WTC11 (cell line): ENCODE data around the gene ALOX12B. TPM values are rescaled to one million over a fixed set of nuclear protein-coding genes. Genes with fewer than 3 reads are reported as not detected.

ENCODE experiments used
- ATAC-seq: fragments of 200-7000 bp; cut with Tn5 transposase; 2 replicates; pipeline ENCODE4 v1.10.0; 2021; ENCODE audit warnings: mild to moderate bottlenecking, moderate library complexity
- CTCF ChIA-PET: fragments of 300-600 bp; sonication (Branson Sonifier 250); formaldehyde crosslinking; loops from one replicate; lab custom pipeline; 2021; ENCODE audit warnings: antibody characterized with exemption; lab: Charles Lee
- POLR2A ChIA-PET: fragments of 350-600 bp; sonication (Branson Sonifier 250); formaldehyde crosslinking; loops from one replicate; lab custom pipeline; 2021; ENCODE audit warnings: antibody characterized with exemption; lab: Charles Lee
- DNase-seq: peaks from one replicate; pipeline ENCODE4 v3.0.0; 2021; ENCODE audit warnings: low spot score
- H3K27ac Mint-ChIP-seq: 2 replicates; pipeline ENCODE4 v1.8.0; 2021; ENCODE audit warnings: mixed read lengths
- H3K27me3 Mint-ChIP-seq: 2 replicates; pipeline ENCODE4 v1.8.0; 2021; ENCODE audit warnings: low read depth, mild to moderate bottlenecking, moderate library complexity, mixed read lengths
- H3K36me3 Mint-ChIP-seq: 2 replicates; pipeline ENCODE4 v1.8.0; 2021; ENCODE audit warnings: mixed read lengths
- H3K4me1 Mint-ChIP-seq: 2 replicates; pipeline ENCODE4 v1.8.0; 2022; ENCODE audit warnings: mixed read lengths
- H3K4me3 Mint-ChIP-seq: 2 replicates; pipeline ENCODE4 v1.8.0; 2021; ENCODE audit warnings: mild to moderate bottlenecking, moderate library complexity, mixed read lengths
- H3K9me3 Mint-ChIP-seq: 2 replicates; pipeline ENCODE4 v1.8.0; 2021; ENCODE audit warnings: mixed read lengths
- CREB1 ChIP-seq: sonication (generic); formaldehyde crosslinking; IDR thresholded peaks from 2 replicates; pipeline ENCODE4 v1.8.0; 2023; ENCODE audit warnings: mild to moderate bottlenecking, missing genetic modification reagents
- JUN ChIP-seq: sonication (generic); formaldehyde crosslinking; IDR thresholded peaks from 2 replicates; pipeline ENCODE4 v1.8.0; 2023; ENCODE audit warnings: mild to moderate bottlenecking, missing genetic modification reagents
- PRRX2 ChIP-seq: fragments of 250-450 bp; sonication (Bioruptor Pico); IDR thresholded peaks from 2 replicates; pipeline ENCODE4 v1.8.0; 2021; ENCODE audit warnings: mild to moderate bottlenecking
- ZNF317 ChIP-seq: sonication (generic); formaldehyde crosslinking; IDR thresholded peaks from 2 replicates; pipeline ENCODE4 v1.8.1; 2023; ENCODE audit warnings: low read depth, mild to moderate bottlenecking, moderate library complexity, missing genetic modification reagents, borderline replicate concordance
- ZNF416 ChIP-seq: fragments of 250-450 bp; sonication (Bioruptor Pico); IDR thresholded peaks from 2 replicates; pipeline ENCODE4 v1.9.0; 2021; ENCODE audit warnings: mild to moderate bottlenecking, inconsistent platforms
- total RNA-seq: library from RNA; stranded (reverse); gene quantifications from 3 replicates; pipeline ENCODE4 v1.2.3, GENCODE V29; 2021
- TF ChIP-seq, protein P1 (sequence below): fragments of 250-450 bp; sonication (Bioruptor Pico); IDR thresholded peaks from 2 replicates; pipeline ENCODE4 v1.9.0; 2021; ENCODE audit warnings: mild to moderate bottlenecking
- TF ChIP-seq, protein P2 (sequence below): fragments of 250-450 bp; sonication (Bioruptor Pico); IDR thresholded peaks from 2 replicates; pipeline ENCODE4 v1.9.0; 2021; ENCODE audit warnings: moderate library complexity, mild to moderate bottlenecking, inconsistent platforms, borderline replicate concordance
- TF ChIP-seq, protein P3 (sequence below): sonication (generic); formaldehyde crosslinking; IDR thresholded peaks from 2 replicates; pipeline ENCODE4 v1.8.1; 2023; ENCODE audit warnings: mild to moderate bottlenecking, missing genetic modification reagents, moderate library complexity
- TF ChIP-seq, protein P4 (sequence below): sonication (generic); formaldehyde crosslinking; IDR thresholded peaks from 2 replicates; pipeline ENCODE4 v1.8.0; 2023; ENCODE audit warnings: missing genetic modification reagents
- TF ChIP-seq, protein P5 (sequence below): sonication (generic); formaldehyde crosslinking; IDR thresholded peaks from 2 replicates; pipeline ENCODE4 v1.8.0; 2022; ENCODE audit warnings: mild to moderate bottlenecking, missing genetic modification reagents
- TF ChIP-seq, protein P6 (sequence below): sonication (generic); formaldehyde crosslinking; IDR thresholded peaks from 2 replicates; pipeline ENCODE4 v1.8.1; 2022; ENCODE audit warnings: missing genetic modification reagents, borderline replicate concordance
- TF ChIP-seq, protein P7 (sequence below): fragments of 250-450 bp; sonication (Bioruptor Pico); IDR thresholded peaks from 2 replicates; pipeline ENCODE4 v1.9.0; 2021; ENCODE audit warnings: mild to moderate bottlenecking, borderline replicate concordance

Gene ALOX12B
- total RNA-seq, 1 experiment from 2014 or later: 0.72 TPM

DNA sequence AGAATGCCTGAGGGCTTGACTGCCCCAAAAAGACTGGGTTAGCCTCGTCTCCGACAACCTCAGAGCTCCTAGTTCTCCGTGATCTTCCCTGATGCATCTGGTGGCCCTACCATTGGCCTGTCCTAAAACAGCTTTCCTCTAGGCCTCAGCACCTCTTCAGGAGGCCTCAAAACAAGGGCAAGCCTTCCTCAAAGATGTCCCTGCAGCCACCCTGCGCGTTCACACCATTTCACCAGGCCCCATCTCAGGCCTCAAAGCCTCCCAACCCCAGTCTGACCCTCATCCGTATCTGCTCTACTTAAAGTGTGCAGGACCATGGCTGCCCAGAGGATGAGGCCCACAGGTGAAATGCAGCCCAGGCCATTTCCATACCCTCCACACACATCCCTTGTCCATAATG lies 23.4 kb upstream of the ALOX12B start:
- Mint-ChIP-seq H3K9me3 (no peaks in the 10 kb centered on the region), H3K27ac (no peak overlapping the region), H3K4me1 (peaks cover 3% of the 10 kb centered on the region; the same call in 1 of the 2 replicates), H3K4me3 (peak overlapping the region; percentile 42), H3K27me3 (peaks cover 88% of the 10 kb centered on the region), H3K36me3 (no peaks in the 10 kb centered on the region)
- no peak for DNase-seq
- POLR2A ChIA-PET: no interaction called here
- CTCF ChIA-PET: interaction anchor here (0.7 to 12.6 kb wide), 27 partner anchors 8 to 277 kb away, joined by 3 to 134 read pairs (median 5); partner anchors contain the start of genes ALOX12B, ALOXE3, AURKB and BORCS6
- no peak for ATAC-seq
- TF ChIP-seq, protein P1, sequence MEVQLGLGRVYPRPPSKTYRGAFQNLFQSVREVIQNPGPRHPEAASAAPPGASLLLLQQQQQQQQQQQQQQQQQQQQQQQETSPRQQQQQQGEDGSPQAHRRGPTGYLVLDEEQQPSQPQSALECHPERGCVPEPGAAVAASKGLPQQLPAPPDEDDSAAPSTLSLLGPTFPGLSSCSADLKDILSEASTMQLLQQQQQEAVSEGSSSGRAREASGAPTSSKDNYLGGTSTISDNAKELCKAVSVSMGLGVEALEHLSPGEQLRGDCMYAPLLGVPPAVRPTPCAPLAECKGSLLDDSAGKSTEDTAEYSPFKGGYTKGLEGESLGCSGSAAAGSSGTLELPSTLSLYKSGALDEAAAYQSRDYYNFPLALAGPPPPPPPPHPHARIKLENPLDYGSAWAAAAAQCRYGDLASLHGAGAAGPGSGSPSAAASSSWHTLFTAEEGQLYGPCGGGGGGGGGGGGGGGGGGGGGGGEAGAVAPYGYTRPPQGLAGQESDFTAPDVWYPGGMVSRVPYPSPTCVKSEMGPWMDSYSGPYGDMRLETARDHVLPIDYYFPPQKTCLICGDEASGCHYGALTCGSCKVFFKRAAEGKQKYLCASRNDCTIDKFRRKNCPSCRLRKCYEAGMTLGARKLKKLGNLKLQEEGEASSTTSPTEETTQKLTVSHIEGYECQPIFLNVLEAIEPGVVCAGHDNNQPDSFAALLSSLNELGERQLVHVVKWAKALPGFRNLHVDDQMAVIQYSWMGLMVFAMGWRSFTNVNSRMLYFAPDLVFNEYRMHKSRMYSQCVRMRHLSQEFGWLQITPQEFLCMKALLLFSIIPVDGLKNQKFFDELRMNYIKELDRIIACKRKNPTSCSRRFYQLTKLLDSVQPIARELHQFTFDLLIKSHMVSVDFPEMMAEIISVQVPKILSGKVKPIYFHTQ (CRISPR knock-in tag): no peak
- TF ChIP-seq, protein P2, sequence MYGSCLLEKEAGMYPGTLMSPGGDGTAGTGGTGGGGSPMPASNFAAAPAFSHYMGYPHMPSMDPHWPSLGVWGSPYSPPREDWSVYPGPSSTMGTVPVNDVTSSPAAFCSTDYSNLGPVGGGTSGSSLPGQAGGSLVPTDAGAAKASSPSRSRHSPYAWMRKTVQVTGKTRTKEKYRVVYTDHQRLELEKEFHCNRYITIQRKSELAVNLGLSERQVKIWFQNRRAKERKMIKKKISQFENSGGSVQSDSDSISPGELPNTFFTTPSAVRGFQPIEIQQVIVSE: no peak

DNA sequence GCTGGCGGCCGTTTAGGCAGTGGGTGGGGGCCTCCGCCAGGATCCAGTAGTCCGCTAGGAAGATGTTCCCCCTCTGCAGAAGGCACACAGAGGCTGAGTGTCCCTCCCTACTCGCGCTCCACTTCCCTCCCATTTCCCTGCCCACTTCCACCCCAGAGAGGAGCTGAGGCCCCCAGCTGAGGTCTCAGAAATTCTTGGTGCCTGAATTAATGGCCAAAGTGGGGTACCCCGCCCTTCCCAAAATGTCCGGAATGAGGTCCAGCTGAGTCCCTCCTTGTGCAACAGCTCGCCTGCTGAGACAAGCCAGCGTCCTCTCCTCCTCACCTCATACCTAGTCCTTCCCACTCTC lies 22.9 kb upstream of the ALOX12B start:
- Mint-ChIP-seq H3K27me3 (peaks cover 85% of the 10 kb centered on the region), H3K4me1 (peaks cover 4% of the 10 kb centered on the region; the same call in 1 of the 2 replicates), H3K9me3 (no peaks in the 10 kb centered on the region), H3K27ac (no peak overlapping the region), H3K36me3 (no peaks in the 10 kb centered on the region), H3K4me3 (peak overlapping the region; percentile 42)
- ChIA-PET POLR2A (no interaction called here), CTCF (interaction anchor here (0.7 to 12.6 kb wide), 31 partner anchors 9 to 277 kb away, joined by 3 to 134 read pairs (median 4); partner anchors contain the start of genes ALOX12B, ALOXE3, AURKB and BORCS6)
- TF ChIP-seq, protein P3, sequence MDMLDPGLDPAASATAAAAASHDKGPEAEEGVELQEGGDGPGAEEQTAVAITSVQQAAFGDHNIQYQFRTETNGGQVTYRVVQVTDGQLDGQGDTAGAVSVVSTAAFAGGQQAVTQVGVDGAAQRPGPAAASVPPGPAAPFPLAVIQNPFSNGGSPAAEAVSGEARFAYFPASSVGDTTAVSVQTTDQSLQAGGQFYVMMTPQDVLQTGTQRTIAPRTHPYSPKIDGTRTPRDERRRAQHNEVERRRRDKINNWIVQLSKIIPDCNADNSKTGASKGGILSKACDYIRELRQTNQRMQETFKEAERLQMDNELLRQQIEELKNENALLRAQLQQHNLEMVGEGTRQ: no peak
- TF ChIP-seq, protein P4, sequence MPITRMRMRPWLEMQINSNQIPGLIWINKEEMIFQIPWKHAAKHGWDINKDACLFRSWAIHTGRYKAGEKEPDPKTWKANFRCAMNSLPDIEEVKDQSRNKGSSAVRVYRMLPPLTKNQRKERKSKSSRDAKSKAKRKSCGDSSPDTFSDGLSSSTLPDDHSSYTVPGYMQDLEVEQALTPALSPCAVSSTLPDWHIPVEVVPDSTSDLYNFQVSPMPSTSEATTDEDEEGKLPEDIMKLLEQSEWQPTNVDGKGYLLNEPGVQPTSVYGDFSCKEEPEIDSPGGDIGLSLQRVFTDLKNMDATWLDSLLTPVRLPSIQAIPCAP (CRISPR knock-in tag): no peak
- TF ChIP-seq JUN (CRISPR knock-in tag) (no peak), ZNF317 (CRISPR knock-in tag) (no peak)
- TF ChIP-seq, protein P5, sequence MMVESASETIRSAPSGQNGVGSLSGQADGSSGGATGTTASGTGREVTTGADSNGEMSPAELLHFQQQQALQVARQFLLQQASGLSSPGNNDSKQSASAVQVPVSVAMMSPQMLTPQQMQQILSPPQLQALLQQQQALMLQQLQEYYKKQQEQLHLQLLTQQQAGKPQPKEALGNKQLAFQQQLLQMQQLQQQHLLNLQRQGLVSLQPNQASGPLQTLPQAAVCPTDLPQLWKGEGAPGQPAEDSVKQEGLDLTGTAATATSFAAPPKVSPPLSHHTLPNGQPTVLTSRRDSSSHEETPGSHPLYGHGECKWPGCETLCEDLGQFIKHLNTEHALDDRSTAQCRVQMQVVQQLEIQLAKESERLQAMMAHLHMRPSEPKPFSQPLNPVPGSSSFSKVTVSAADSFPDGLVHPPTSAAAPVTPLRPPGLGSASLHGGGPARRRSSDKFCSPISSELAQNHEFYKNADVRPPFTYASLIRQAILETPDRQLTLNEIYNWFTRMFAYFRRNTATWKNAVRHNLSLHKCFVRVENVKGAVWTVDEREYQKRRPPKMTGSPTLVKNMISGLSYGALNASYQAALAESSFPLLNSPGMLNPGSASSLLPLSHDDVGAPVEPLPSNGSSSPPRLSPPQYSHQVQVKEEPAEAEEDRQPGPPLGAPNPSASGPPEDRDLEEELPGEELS: no peak
- TF ChIP-seq, protein P6, sequence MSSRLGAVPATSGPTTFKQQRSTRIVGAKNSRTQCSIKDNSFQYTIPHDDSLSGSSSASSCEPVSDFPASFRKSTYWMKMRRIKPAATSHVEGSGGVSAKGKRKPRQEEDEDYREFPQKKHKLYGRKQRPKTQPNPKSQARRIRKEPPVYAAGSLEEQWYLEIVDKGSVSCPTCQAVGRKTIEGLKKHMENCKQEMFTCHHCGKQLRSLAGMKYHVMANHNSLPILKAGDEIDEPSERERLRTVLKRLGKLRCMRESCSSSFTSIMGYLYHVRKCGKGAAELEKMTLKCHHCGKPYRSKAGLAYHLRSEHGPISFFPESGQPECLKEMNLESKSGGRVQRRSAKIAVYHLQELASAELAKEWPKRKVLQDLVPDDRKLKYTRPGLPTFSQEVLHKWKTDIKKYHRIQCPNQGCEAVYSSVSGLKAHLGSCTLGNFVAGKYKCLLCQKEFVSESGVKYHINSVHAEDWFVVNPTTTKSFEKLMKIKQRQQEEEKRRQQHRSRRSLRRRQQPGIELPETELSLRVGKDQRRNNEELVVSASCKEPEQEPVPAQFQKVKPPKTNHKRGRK (CRISPR knock-in tag): no peak
- no peak for ATAC-seq
- DNase-seq: no peak

DNA sequence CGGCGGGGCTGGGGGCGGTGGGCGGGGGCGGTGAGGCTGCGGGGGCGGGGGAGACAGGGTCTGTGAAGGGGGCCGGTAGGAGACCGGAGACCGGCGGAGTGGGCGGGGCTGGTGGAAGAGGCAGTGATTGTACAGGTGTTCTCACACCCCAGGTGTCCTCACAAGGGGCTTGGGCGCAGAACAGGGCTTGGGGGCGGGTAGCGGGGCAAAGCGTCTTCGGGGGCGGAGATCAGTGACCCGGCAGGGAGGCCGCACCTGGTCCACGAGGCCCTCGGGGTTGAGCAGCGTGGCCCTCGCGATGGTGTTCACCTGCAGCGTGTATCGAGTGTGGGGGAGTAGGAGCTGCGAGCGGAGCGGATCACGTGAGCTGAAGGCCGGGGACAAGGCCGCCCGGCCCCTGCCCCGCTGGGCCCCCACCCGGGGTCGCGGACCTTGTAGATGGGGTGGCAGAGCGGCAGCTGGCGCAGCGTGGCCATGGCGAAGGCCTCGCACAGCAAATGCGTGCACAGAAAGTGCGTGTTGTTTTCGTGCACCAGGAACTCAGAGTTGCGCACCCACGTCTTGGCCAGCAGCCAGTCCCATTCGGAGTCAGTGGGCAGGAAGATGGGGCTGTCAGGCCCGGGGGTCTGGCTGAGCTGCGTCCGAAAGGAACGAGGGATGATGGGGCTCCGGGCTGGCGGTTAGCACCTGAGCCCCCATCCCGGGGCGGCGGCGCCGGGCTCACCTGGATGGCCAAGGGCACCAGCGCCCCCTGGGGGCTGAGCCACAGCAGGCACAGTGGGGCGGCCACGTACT lies 22.3 kb upstream of the ALOX12B start:
- peak; percentile 90 for DNase-seq
- ChIA-PET POLR2A (no interaction called here), CTCF (interaction anchor here (0.8 to 12.6 kb wide), 29 partner anchors 9 to 276 kb away, joined by 3 to 134 read pairs (median 5); partner anchors contain the start of genes ALOX12B, ALOXE3, BORCS6 and CNTROB)
- ATAC-seq: peak; percentile 87
- peaks cover 79% of the 10 kb centered on the region for H3K27me3 Mint-ChIP-seq
- H3K27ac Mint-ChIP-seq: no peak overlapping the region
- H3K9me3 Mint-ChIP-seq: no peaks in the 10 kb centered on the region
- H3K4me1 Mint-ChIP-seq: peaks cover 4% of the 10 kb centered on the region; the same call in 1 of the 2 replicates
- peak overlapping the region; percentile 71 for H3K4me3 Mint-ChIP-seq
- no peaks in the 10 kb centered on the region for H3K36me3 Mint-ChIP-seq
- TF ChIP-seq PRRX2 (no peak), ZNF416 (CRISPR knock-in tag) (no peak), CREB1 (CRISPR knock-in tag) (no peak)
- TF ChIP-seq, protein P7, sequence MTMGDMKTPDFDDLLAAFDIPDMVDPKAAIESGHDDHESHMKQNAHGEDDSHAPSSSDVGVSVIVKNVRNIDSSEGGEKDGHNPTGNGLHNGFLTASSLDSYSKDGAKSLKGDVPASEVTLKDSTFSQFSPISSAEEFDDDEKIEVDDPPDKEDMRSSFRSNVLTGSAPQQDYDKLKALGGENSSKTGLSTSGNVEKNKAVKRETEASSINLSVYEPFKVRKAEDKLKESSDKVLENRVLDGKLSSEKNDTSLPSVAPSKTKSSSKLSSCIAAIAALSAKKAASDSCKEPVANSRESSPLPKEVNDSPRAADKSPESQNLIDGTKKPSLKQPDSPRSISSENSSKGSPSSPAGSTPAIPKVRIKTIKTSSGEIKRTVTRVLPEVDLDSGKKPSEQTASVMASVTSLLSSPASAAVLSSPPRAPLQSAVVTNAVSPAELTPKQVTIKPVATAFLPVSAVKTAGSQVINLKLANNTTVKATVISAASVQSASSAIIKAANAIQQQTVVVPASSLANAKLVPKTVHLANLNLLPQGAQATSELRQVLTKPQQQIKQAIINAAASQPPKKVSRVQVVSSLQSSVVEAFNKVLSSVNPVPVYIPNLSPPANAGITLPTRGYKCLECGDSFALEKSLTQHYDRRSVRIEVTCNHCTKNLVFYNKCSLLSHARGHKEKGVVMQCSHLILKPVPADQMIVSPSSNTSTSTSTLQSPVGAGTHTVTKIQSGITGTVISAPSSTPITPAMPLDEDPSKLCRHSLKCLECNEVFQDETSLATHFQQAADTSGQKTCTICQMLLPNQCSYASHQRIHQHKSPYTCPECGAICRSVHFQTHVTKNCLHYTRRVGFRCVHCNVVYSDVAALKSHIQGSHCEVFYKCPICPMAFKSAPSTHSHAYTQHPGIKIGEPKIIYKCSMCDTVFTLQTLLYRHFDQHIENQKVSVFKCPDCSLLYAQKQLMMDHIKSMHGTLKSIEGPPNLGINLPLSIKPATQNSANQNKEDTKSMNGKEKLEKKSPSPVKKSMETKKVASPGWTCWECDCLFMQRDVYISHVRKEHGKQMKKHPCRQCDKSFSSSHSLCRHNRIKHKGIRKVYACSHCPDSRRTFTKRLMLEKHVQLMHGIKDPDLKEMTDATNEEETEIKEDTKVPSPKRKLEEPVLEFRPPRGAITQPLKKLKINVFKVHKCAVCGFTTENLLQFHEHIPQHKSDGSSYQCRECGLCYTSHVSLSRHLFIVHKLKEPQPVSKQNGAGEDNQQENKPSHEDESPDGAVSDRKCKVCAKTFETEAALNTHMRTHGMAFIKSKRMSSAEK (CRISPR knock-in tag): no peak
